T-helper 2 cell (primary cell): Measurements from ENCODE around the gene UTP20.
A peak's percentile ranks its signal among the peaks of the same experiment; 100 is the strongest.

ENCODE experiments used
- DNase-seq, 5 experiments: peaks; one replicate each; pipeline versions ENCODE4 v3.0.0 to v3.0.0-alpha.2; 2012 to 2022
- total RNA-seq, 2 donors: gene quantifications; one replicate each; lab custom pipeline; 2026; lab: John Stamatoyannopoulos, UW

Gene UTP20
- total RNA-seq, result 32.4 to 44.8 reads per million in 2 donors

GRCh38 chr12:101280006-101280505, at the start of gene UTP20:
UTP20 (plus strand) TSS chr12:101280105; CDS start chr12:101280283, 178 bp downstream.
- peak; percentile 84 to 90 (median 89) for DNase-seq

- no peak for DNase-seq
Observed at GRCh38 chr12:101230547-101230946, 49.4 kb upstream of the UTP20 start.

- no peak for DNase-seq
Observed at GRCh38 chr12:101231636-101232035, 48.3 kb upstream of the UTP20 start.

GRCh38 chr12:101235686-101236085, 44.2 kb upstream of the UTP20 start:
- no peak for DNase-seq

- DNase-seq, result no peak
Observed at GRCh38 chr12:101238306-101238705, 41.6 kb upstream of the UTP20 start.

GRCh38 chr12:101238800-101239329, 41.0 kb upstream of the UTP20 start:
- DNase-seq, result no peak

- DNase-seq, result no peak
Observed at GRCh38 chr12:101243074-101243473, 36.8 kb upstream of the UTP20 start.

GRCh38 chr12:101243616-101244015, 36.3 kb upstream of the UTP20 start:
- no peak for DNase-seq

GRCh38 chr12:101256266-101256665, 23.6 kb upstream of the UTP20 start:
- DNase-seq, result no peak

- DNase-seq, result no peak
Observed at GRCh38 chr12:101257357-101257756, 22.5 kb upstream of the UTP20 start.

- DNase-seq, result no peak
Observed at GRCh38 chr12:101267111-101267510, 12.8 kb upstream of the UTP20 start.

- no peak for DNase-seq
Observed at GRCh38 chr12:101276433-101276832, 3.5 kb upstream of the UTP20 start.

- DNase-seq, result no peak
Observed at GRCh38 chr12:101277443-101277842, 2.5 kb upstream of the UTP20 start.

GRCh38 chr12:101287357-101287756, 7.5 kb downstream of the UTP20 start:
- no peak for DNase-seq

GRCh38 chr12:101297661-101298060, 17.8 kb downstream of the UTP20 start:
- no peak for DNase-seq

GRCh38 chr12:101298426-101298825, 18.5 kb downstream of the UTP20 start:
- DNase-seq, result no peak

GRCh38 chr12:101299346-101299745, 19.4 kb downstream of the UTP20 start:
- DNase-seq, result no peak

GRCh38 chr12:101299931-101300330, 20.0 kb downstream of the UTP20 start:
- DNase-seq, result no peak

- DNase-seq, result no peak
Observed at GRCh38 chr12:101302741-101303140, 22.8 kb downstream of the UTP20 start.

- no peak for DNase-seq
Observed at GRCh38 chr12:101305226-101305779, 25.4 kb downstream of the UTP20 start.

- no peak for DNase-seq
Observed at GRCh38 chr12:101305794-101306193, 25.9 kb downstream of the UTP20 start.

GRCh38 chr12:101322480-101322879, 42.6 kb downstream of the UTP20 start:
- DNase-seq, result no peak

- DNase-seq, result no peak
Observed at GRCh38 chr12:101323255-101323654, 43.4 kb downstream of the UTP20 start.

- no peak for DNase-seq
Observed at GRCh38 chr12:101325590-101325989, 45.7 kb downstream of the UTP20 start.

- DNase-seq, result no peak
Observed at GRCh38 chr12:101327051-101327450, 47.1 kb downstream of the UTP20 start.
